IMR-90 (cell line): Measurements from ENCODE around the gene ICAM1. TPM values are rescaled to one million over a fixed set of nuclear protein-coding genes. Genes with fewer than 3 reads are reported as not detected.

ENCODE experiments used
- BHLHE40 ChIP-seq: fragments of 150-350 bp; IDR thresholded peaks from 2 replicates; pipeline ENCODE4 v1.6.1; 2016; ENCODE audit warnings: mild to moderate bottlenecking, low read depth, low read length
- CHD1 ChIP-seq: IDR thresholded peaks from 2 replicates; pipeline ENCODE4 v1.6.1; 2012; ENCODE audit warnings: low read depth, low read length, improper control_type of control experiment
- POLR2A ChIP-seq: IDR thresholded peaks from 2 replicates; pipeline ENCODE4 v1.6.1; 2012; ENCODE audit warnings: mild to moderate bottlenecking, low read depth, low read length
- polyA plus RNA-seq, 3 experiments: library from polyadenylated mRNA; depleted of rRNA; stranded (reverse); fragments of >200 nt; gene quantifications; 2 replicates each; pipeline ENCODE4 v1.2.3, GENCODE V29; 2012; ENCODE audit warnings: low replicate concordance in 1 of 3
- total RNA-seq: library from RNA; depleted of rRNA; stranded (reverse); fragments of >200 nt; gene quantifications from 2 replicates; pipeline ENCODE4 v1.2.3, GENCODE V29; 2012
- TF ChIP-seq, protein P1 (sequence below): fragments of 150-350 bp; IDR thresholded peaks from 2 replicates; pipeline ENCODE4 v1.6.1; 2016; ENCODE audit warnings: low read depth, mild to moderate bottlenecking, low read length, moderate library complexity, borderline replicate concordance
- TF ChIP-seq, protein P2 (sequence below): fragments of 150-350 bp; IDR thresholded peaks from 2 replicates; pipeline ENCODE4 v1.6.1; 2017; ENCODE audit warnings: mild to moderate bottlenecking, antibody characterized with exemption, low read length, low read depth

Gene ICAM1
- total and polyA plus RNA-seq, 2 of the 4 experiments (the other 2 are of a cell fraction) = 10.6 to 19.1 TPM

DNA sequence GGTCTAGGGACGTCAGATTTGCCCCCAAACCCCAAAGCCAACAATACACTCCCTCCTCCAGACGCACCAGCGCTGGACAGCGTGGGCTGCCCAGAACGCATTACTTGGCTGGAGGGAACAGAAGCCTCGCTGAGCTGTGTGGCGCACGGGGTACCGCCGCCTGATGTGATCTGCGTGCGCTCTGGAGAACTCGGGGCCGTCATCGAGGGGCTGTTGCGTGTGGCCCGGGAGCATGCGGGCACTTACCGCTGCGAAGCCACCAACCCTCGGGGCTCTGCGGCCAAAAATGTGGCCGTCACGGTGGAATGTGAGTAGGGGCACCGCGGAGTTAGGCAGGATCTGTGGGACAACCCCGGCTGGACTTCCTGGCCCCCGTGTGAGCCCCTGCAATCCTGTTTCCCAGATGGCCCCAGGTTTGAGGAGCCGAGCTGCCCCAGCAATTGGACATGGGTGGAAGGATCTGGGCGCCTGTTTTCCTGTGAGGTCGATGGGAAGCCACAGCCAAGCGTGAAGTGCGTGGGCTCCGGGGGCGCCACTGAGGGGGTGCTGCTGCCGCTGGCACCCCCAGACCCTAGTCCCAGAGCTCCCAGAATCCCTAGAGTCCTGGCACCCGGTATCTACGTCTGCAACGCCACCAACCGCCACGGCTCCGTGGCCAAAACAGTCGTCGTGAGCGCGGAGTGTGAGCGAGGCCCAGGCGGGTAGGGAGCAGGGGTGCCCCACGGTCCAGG lies 22.9 kb downstream of the ICAM1 start (continued):
- TF ChIP-seq, protein P1, sequence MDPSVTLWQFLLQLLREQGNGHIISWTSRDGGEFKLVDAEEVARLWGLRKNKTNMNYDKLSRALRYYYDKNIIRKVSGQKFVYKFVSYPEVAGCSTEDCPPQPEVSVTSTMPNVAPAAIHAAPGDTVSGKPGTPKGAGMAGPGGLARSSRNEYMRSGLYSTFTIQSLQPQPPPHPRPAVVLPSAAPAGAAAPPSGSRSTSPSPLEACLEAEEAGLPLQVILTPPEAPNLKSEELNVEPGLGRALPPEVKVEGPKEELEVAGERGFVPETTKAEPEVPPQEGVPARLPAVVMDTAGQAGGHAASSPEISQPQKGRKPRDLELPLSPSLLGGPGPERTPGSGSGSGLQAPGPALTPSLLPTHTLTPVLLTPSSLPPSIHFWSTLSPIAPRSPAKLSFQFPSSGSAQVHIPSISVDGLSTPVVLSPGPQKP = no peak
- no peak for TF ChIP-seq BHLHE40
- no peak for TF ChIP-seq CHD1
- TF ChIP-seq, protein P2, sequence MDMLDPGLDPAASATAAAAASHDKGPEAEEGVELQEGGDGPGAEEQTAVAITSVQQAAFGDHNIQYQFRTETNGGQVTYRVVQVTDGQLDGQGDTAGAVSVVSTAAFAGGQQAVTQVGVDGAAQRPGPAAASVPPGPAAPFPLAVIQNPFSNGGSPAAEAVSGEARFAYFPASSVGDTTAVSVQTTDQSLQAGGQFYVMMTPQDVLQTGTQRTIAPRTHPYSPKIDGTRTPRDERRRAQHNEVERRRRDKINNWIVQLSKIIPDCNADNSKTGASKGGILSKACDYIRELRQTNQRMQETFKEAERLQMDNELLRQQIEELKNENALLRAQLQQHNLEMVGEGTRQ = no peak
- TF ChIP-seq POLR2A = no peak
